H9 (cell line): ENCODE measurements around the gene SYVN1. TPM values are rescaled to one million over a fixed set of nuclear protein-coding genes. Genes with fewer than 3 reads are reported as not detected.

Experiments used
- DNase-seq: peaks from one replicate; pipeline ENCODE4 v3.0.0-alpha.2; 2017
- H2AFZ ChIP-seq: one replicate; pipeline ENCODE4 v1.6.1; 2013; ENCODE audit warnings: mild to moderate bottlenecking, low read length, control low read depth, moderate library complexity
- H2AK5ac ChIP-seq: 2 replicates; pipeline ENCODE4 v1.6.1; 2013; ENCODE audit warnings: low read length, control low read depth, mixed read lengths; ENCODE audit not compliant: insufficient read length
- H2BK120ac ChIP-seq: one replicate; pipeline ENCODE4 v1.6.1; 2013; ENCODE audit warnings: low read depth, mild to moderate bottlenecking, low read length, control low read depth, inconsistent platforms; ENCODE audit not compliant: poor library complexity, severe bottlenecking
- H2BK12ac ChIP-seq: 2 replicates; pipeline ENCODE4 v1.6.1; 2013; ENCODE audit warnings: low read length, control low read depth, mixed read lengths, low read depth; ENCODE audit not compliant: insufficient read length
- H2BK15ac ChIP-seq: 2 replicates; pipeline ENCODE4 v1.6.1; 2013; ENCODE audit warnings: low read depth, low read length, control low read depth
- H2BK20ac ChIP-seq: one replicate; pipeline ENCODE4 v1.6.1; 2013; ENCODE audit warnings: low read depth, mild to moderate bottlenecking, low read length, control low read depth, inconsistent platforms; ENCODE audit not compliant: poor library complexity, severe bottlenecking
- H2BK5ac ChIP-seq: 2 replicates; pipeline ENCODE4 v1.6.1; 2013; ENCODE audit warnings: low read length, control low read depth, mixed read lengths; ENCODE audit not compliant: insufficient read length
- H3K14ac ChIP-seq: 2 replicates; pipeline ENCODE4 v1.6.1; 2013; ENCODE audit warnings: low read length, control low read depth; ENCODE audit not compliant: insufficient read depth
- H3K18ac ChIP-seq: 2 replicates; pipeline ENCODE4 v1.6.1; 2013; ENCODE audit warnings: low read depth, mild to moderate bottlenecking, mixed read lengths, low read length, control low read depth; ENCODE audit not compliant: insufficient read length
- H3K23ac ChIP-seq: 2 replicates; pipeline ENCODE4 v1.6.1; 2013; ENCODE audit warnings: low read length, control low read depth, mixed read lengths, low read depth; ENCODE audit not compliant: insufficient read length
- H3K23me2 ChIP-seq: 2 replicates; pipeline ENCODE4 v1.6.1; 2013; ENCODE audit warnings: low read depth, mild to moderate bottlenecking, mixed read lengths, low read length, control low read depth; ENCODE audit not compliant: insufficient read length, poor library complexity, severe bottlenecking
- H3K27ac ChIP-seq: 2 replicates; pipeline ENCODE4 v1.5.1; 2013; ENCODE audit warnings: low read length, control low read depth, mixed read lengths, low read depth; ENCODE audit not compliant: insufficient read length
- H3K27me3 ChIP-seq: 2 replicates; pipeline ENCODE4 v1.6.1; 2013; ENCODE audit warnings: low read length, control low read depth, inconsistent platforms; ENCODE audit not compliant: insufficient read depth
- H3K4ac ChIP-seq: 2 replicates; pipeline ENCODE4 v1.6.1; 2013; ENCODE audit warnings: low read depth, mild to moderate bottlenecking, control low read depth, inconsistent platforms, low read length, moderate library complexity
- H3K4me1 ChIP-seq: 2 replicates; pipeline ENCODE4 v1.6.1; 2013; ENCODE audit warnings: low read length, control low read depth, inconsistent platforms; ENCODE audit not compliant: insufficient read depth
- H3K4me2 ChIP-seq: 2 replicates; pipeline ENCODE4 v1.6.1; 2013; ENCODE audit warnings: low read length, control low read depth, mixed read lengths; ENCODE audit not compliant: insufficient read length, insufficient read depth
- H3K56ac ChIP-seq: 2 replicates; pipeline ENCODE4 v1.6.1; 2013; ENCODE audit warnings: low read depth, mild to moderate bottlenecking, mixed read lengths, low read length, control low read depth; ENCODE audit not compliant: insufficient read length
- H3K79me1 ChIP-seq: 2 replicates; pipeline ENCODE4 v1.6.1; 2013; ENCODE audit warnings: low read depth, mild to moderate bottlenecking, moderate library complexity, low read length, control low read depth, inconsistent platforms; ENCODE audit not compliant: insufficient read depth, poor library complexity, severe bottlenecking
- H3K79me2 ChIP-seq: 2 replicates; pipeline ENCODE4 v1.6.1; 2013; ENCODE audit warnings: low read length, control low read depth, inconsistent platforms; ENCODE audit not compliant: insufficient read depth
- H3K9ac ChIP-seq: 2 replicates; pipeline ENCODE4 v1.6.1; 2013; ENCODE audit warnings: low read length, control low read depth, mixed read lengths; ENCODE audit not compliant: insufficient read length; ENCODE audit errors: extremely low read depth
- H3K9me3 ChIP-seq: one replicate; pipeline ENCODE4 v1.6.1; 2013; ENCODE audit warnings: low read depth, low read length, inconsistent platforms; ENCODE audit not compliant: control insufficient read depth
- H3T11ph ChIP-seq: one replicate; pipeline ENCODE4 v1.6.1; 2013; ENCODE audit warnings: mild to moderate bottlenecking, low read length, control low read depth, inconsistent platforms
- H4K20me1 ChIP-seq: one replicate; pipeline ENCODE4 v1.6.1; 2013; ENCODE audit not compliant: control insufficient read depth, insufficient read length, insufficient read depth
- H4K5ac ChIP-seq: 2 replicates; pipeline ENCODE4 v1.6.1; 2013; ENCODE audit warnings: low read depth, mild to moderate bottlenecking, mixed read lengths, low read length, control low read depth; ENCODE audit not compliant: insufficient read length
- H4K8ac ChIP-seq: replicated peaks from 2 replicates; pipeline ENCODE4 v1.6.1; 2013; ENCODE audit warnings: low read length, control low read depth, mixed read lengths, low read depth; ENCODE audit not compliant: insufficient read length
- H4K91ac ChIP-seq: 2 replicates; pipeline ENCODE4 v1.6.1; 2013; ENCODE audit warnings: low read depth, mild to moderate bottlenecking, moderate library complexity, mixed read lengths, low read length, control low read depth; ENCODE audit not compliant: insufficient read length
- H3K27ac Mint-ChIP-seq, 3 experiments: 2 replicates in 2 of 3; 3 replicates in 1 of 3; pipeline ENCODE4 v1.8.0; 2020 to 2021; ENCODE audit warnings: mixed read lengths in 3 of 3, mild to moderate bottlenecking in 1 of 3, moderate library complexity in 1 of 3
- H3K27me3 Mint-ChIP-seq: 2 replicates; pipeline ENCODE4 v1.8.0; 2021; ENCODE audit warnings: low read depth, mild to moderate bottlenecking, moderate library complexity, mixed read lengths
- H3K36me3 Mint-ChIP-seq, 3 experiments: 2 replicates in 2 of 3; 3 replicates in 1 of 3; pipeline ENCODE4 v1.8.0; 2020 to 2021; ENCODE audit warnings: low read depth in 3 of 3, mixed read lengths in 3 of 3; ENCODE audit not compliant: insufficient read depth in 1 of 3
- H3K4me1 Mint-ChIP-seq, 2 experiments: 2 replicates each; pipeline ENCODE4 v1.8.0; 2020; ENCODE audit warnings: mixed read lengths in 2 of 2
- H3K4me3 Mint-ChIP-seq, 2 experiments: 2 replicates in 1 of 2; 3 replicates in 1 of 2; pipeline ENCODE4 v1.8.0; 2020 to 2021; ENCODE audit warnings: mild to moderate bottlenecking in 2 of 2, mixed read lengths in 2 of 2, moderate library complexity in 1 of 2
- H3K9me3 Mint-ChIP-seq, 2 experiments: 2 replicates in 1 of 2; 3 replicates in 1 of 2; pipeline ENCODE4 v1.8.0; 2020; ENCODE audit warnings: mild to moderate bottlenecking in 2 of 2, mixed read lengths in 2 of 2, moderate library complexity in 1 of 2
- WGBS: extraction: QIAGEN DNeasy Blood & Tissue Kit; methylation state at CpG from one replicate; pipeline ENCODE4 v1.1.7; 2013; ENCODE audit warnings: missing lambda C conversion rate, low lambda C conversion rate, mixed read lengths; ENCODE audit not compliant: insufficient read length; ENCODE audit errors: extremely low coverage; 5-methylcytosine and 5-hydroxymethylcytosine counted together
- total RNA-seq: library from RNA; stranded (reverse); gene quantifications from 2 replicates; pipeline ENCODE4 v1.2.1, GENCODE V29; 2021
- TF ChIP-seq, protein P1 (sequence below): fragments of 200-600 bp; sonication (generic); conservative IDR thresholded peaks from 3 replicates; pipeline ENCODE4 v1.8.0; 2021; ENCODE audit warnings: antibody characterized with exemption, mild to moderate bottlenecking

SYVN1 gene
- total RNA-seq, 1 experiment from 2014 or later, result 31.6 TPM

GRCh38 chr11:65113839-65114238 is 20.5 kb downstream of the SYVN1 start:
- H3K27ac ChIP-seq, result no peak overlapping the region
- H3T11ph ChIP-seq, result no peak overlapping the region
- WGBS, result no CpG with 5 or more reads among the region's 6 CpGs
- H2AK5ac ChIP-seq, result no peak overlapping the region
- Mint-ChIP-seq H3K9me3 (no peaks in the 10 kb centered on the region), H3K36me3 (peaks cover 7 to 34% (median 33%) of the 10 kb centered on the region in 3 experiments), H3K4me1 (peaks cover 17 to 25% of the 10 kb centered on the region in 2 experiments), H3K4me3 (peak overlapping the region; percentile 11 to 99; a peak in 4 of 5 replicates), H3K27me3 (peaks cover 1% of the 10 kb centered on the region; the same call in 1 of the 2 replicates), H3K27ac (0 out of 7 replicates have a peak overlapping the region, but pooled peaks of 1 of the 3 experiments have one; percentile 17)
- no peak overlapping the region for H3K18ac ChIP-seq
- H4K8ac ChIP-seq, result no peak overlapping the region
- H4K91ac ChIP-seq, result no peak overlapping the region
- no peak overlapping the region for H3K4ac ChIP-seq
- H3K79me2 ChIP-seq, result no peaks in the 10 kb centered on the region
- DNase-seq, result no peak
- H3K23ac ChIP-seq, result no peak overlapping the region
- H2AFZ ChIP-seq, result no peak overlapping the region
- H3K79me1 ChIP-seq, result no peaks in the 10 kb centered on the region
- no peak overlapping the region for H2BK12ac ChIP-seq
- H3K9me3 ChIP-seq, result no peaks in the 10 kb centered on the region
- H3K9ac ChIP-seq, result no peak overlapping the region
- H3K27me3 ChIP-seq, result no peaks in the 10 kb centered on the region
- H3K56ac ChIP-seq, result no peak overlapping the region
- H2BK20ac ChIP-seq, result no peak overlapping the region
- TF ChIP-seq, protein P1, sequence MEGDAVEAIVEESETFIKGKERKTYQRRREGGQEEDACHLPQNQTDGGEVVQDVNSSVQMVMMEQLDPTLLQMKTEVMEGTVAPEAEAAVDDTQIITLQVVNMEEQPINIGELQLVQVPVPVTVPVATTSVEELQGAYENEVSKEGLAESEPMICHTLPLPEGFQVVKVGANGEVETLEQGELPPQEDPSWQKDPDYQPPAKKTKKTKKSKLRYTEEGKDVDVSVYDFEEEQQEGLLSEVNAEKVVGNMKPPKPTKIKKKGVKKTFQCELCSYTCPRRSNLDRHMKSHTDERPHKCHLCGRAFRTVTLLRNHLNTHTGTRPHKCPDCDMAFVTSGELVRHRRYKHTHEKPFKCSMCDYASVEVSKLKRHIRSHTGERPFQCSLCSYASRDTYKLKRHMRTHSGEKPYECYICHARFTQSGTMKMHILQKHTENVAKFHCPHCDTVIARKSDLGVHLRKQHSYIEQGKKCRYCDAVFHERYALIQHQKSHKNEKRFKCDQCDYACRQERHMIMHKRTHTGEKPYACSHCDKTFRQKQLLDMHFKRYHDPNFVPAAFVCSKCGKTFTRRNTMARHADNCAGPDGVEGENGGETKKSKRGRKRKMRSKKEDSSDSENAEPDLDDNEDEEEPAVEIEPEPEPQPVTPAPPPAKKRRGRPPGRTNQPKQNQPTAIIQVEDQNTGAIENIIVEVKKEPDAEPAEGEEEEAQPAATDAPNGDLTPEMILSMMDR, result no peak
- H2BK15ac ChIP-seq, result no peak overlapping the region
- no peak overlapping the region for H2BK120ac ChIP-seq
- H4K5ac ChIP-seq, result no peak overlapping the region
- no peak overlapping the region for H3K14ac ChIP-seq
- H3K4me2 ChIP-seq, result no peak overlapping the region
- H3K4me1 ChIP-seq, result no peaks in the 10 kb centered on the region
- H2BK5ac ChIP-seq, result no peak overlapping the region
- no peaks in the 10 kb centered on the region for H4K20me1 ChIP-seq
- peaks cover 18% of the 10 kb centered on the region for H3K23me2 ChIP-seq
